Lower leg skin (tissue), 3 donors: Measurements from ENCODE around the gene CHIA.

Source experiments
- CTCF ChIP-seq, 3 donors: fragments of 450-650 bp; IDR thresholded peaks; one replicate each; pipeline ENCODE4 v1.5.1; 2016; ENCODE audit warnings: antibody characterized with exemption in 3 of 3, mild to moderate bottlenecking in 3 of 3, moderate library complexity in 2 of 3
- POLR2A ChIP-seq, 2 donors: fragments of 450-650 bp; IDR thresholded peaks; one replicate each; pipeline ENCODE4 v1.6.1; 2016 to 2017; ENCODE audit warnings: antibody characterized with exemption in 2 of 2, mild to moderate bottlenecking in 1 of 2, moderate library complexity in 1 of 2

GRCh38 chr1:111275079-111275478 lies 15.6 kb upstream of the CHIA start:
- TF ChIP-seq CTCF (IDR thresholded peaks at IDR 0.05) (no peak), POLR2A (IDR thresholded peaks at IDR 0.05) (no peak)
